ENCODE results near the gene TNNC2. TPM values are rescaled to one million over a fixed set of nuclear protein-coding genes. Genes with fewer than 3 reads are reported as not detected.

The TNNC2 gene
- total and polyA plus RNA-seq, 2 donors (not counting 1 experiment from before 2014, with no cell fraction given), result 0.33 TPM; not detected in 1

DNA sequence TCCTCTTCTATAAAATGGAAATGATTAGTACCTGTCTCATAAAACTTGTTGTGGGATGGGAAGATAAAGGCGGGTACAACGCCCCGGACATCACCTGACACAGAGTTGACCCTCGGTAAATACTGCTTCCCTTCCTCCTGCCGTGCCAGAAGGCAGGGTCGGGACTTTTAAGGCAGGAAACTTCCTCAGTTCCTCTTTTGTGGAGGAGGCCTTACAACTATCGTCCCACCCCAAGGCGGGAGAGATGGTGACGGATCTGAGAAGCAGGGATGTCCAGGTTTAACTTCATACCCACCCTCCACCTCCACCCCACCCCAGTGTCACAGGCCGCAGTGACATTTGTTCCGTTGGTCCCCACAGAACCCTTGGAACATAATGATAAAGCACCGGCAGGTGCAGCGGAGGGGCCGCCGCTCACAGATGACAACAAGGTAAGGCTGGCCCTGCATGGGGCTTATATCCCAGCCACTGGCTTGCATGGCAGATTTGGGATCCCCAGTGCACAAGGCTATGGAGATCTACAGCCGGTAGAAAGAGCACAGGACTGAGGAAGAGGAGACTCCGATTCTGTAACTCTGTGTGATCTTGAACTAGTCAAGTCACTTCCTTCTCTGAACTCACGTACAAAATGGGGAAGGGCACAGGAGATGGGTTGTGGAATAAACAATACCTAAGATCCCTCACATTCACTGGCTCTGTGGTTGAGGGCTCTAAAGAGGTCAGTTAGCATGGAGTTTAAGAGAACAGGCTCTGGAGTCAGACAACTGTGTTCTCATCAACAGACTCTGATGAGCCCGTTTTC lies 34.6 kb downstream of the TNNC2 start:
- H3K27me3 Mint-ChIP-seq, result no peaks in the 10 kb centered on the region
- peak overlapping the region; percentile 90 for H3K4me3 Mint-ChIP-seq
- Histone ChIP-seq H3K27ac (ENCODE audit: low read length in 2 of 2) (peak overlapping the region; percentile 75 to 96), H2AFZ (ENCODE audit: insufficient read depth, low read depth, low read length, poor library complexity, severe bottlenecking) (peak overlapping the region; percentile 94), H3K4me2 (replicated peaks; ENCODE audit: low read depth, low read length, poor library complexity, severe bottlenecking) (peak overlapping the region; percentile 97), H3K79me2 (ENCODE audit: control insufficient read depth, insufficient read depth, low read length) (peaks cover 17% of the 10 kb centered on the region), H3K27me3 (replicated peaks in 1 of 4; ENCODE audit: control extremely low read depth in 1 of 4, control insufficient read depth in 3 of 4, insufficient read depth in 4 of 4, low read length in 3 of 4) (no peaks in the 10 kb centered on the region), H4K20me1 (ENCODE audit: control insufficient read depth, insufficient read depth, low read length, poor library complexity, severe bottlenecking) (no peaks in the 10 kb centered on the region), H3K4me1 (ENCODE audit: control insufficient read depth in 2 of 2, insufficient read depth in 2 of 2, low read length in 2 of 2) (peaks cover 8 to 13% of the 10 kb centered on the region in 2 donors), H3K9me3 (ENCODE audit: control extremely low read depth in 1 of 3, control insufficient read depth in 2 of 3, insufficient read depth in 1 of 3, low read length in 2 of 3) (no peaks in the 10 kb centered on the region), H3K9ac (ENCODE audit: low read length) (peak overlapping the region; percentile 98), H3K4me3 (ENCODE audit: control extremely low read depth in 1 of 5, extremely low read depth in 1 of 5, insufficient read depth in 1 of 5, low read depth in 2 of 5, low read length in 4 of 5) (peak overlapping the region; percentile 72 to 95 (median 89)), H3K36me3 (replicated peaks in 1 of 2; ENCODE audit: control extremely low read depth in 1 of 2, control insufficient read depth in 1 of 2, extremely low read depth in 1 of 2, insufficient read depth in 2 of 2, low read length in 1 of 2) (peaks cover 0 to 30% of the 10 kb centered on the region in 2 experiments)
- ChIA-PET CTCF (interaction anchor here (1.1 kb wide), 1 partner anchor 21 kb away, joined by 3 read pairs; no protein-coding TSS in a partner anchor), POLR2A (interaction anchor here (1.3 kb wide), 1 partner anchor 143 kb away, joined by 6 read pairs; the partner anchor contains the start of gene PCIF1)
- H3K4me1 Mint-ChIP-seq, result peaks cover 19% of the 10 kb centered on the region
- peak overlapping the region; percentile 93 for H3K27ac Mint-ChIP-seq
- ATAC-seq (ENCODE audit: low read depth) (peak; percentile 22), DNase-seq (peak; percentile 61)
- no peak for TF ChIP-seq EZH2 (IDR thresholded peaks at IDR 0.05; ENCODE audit: borderline replicate concordance, insufficient read depth, low read depth, low read length, poor library complexity, severe bottlenecking)
- TF ChIP-seq, protein P1, sequence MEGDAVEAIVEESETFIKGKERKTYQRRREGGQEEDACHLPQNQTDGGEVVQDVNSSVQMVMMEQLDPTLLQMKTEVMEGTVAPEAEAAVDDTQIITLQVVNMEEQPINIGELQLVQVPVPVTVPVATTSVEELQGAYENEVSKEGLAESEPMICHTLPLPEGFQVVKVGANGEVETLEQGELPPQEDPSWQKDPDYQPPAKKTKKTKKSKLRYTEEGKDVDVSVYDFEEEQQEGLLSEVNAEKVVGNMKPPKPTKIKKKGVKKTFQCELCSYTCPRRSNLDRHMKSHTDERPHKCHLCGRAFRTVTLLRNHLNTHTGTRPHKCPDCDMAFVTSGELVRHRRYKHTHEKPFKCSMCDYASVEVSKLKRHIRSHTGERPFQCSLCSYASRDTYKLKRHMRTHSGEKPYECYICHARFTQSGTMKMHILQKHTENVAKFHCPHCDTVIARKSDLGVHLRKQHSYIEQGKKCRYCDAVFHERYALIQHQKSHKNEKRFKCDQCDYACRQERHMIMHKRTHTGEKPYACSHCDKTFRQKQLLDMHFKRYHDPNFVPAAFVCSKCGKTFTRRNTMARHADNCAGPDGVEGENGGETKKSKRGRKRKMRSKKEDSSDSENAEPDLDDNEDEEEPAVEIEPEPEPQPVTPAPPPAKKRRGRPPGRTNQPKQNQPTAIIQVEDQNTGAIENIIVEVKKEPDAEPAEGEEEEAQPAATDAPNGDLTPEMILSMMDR (IDR thresholded peaks at IDR 0.05), result no peak
- intact Hi-C loops (cut with micrococcal nuclease), result loop anchor here (5.0 to 10.0 kb wide), 5 partner anchors 180 to 1580 kb away; partner anchors contain the start of genes CD40, OSER1, TP53RK and ZNF335
- H3K9me3 Mint-ChIP-seq (ENCODE audit: insufficient read depth), result no peaks in the 10 kb centered on the region
- 12% methylated on average over 7 of the region's 19 CpGs for WGBS (ENCODE audit: insufficient coverage)

DNA sequence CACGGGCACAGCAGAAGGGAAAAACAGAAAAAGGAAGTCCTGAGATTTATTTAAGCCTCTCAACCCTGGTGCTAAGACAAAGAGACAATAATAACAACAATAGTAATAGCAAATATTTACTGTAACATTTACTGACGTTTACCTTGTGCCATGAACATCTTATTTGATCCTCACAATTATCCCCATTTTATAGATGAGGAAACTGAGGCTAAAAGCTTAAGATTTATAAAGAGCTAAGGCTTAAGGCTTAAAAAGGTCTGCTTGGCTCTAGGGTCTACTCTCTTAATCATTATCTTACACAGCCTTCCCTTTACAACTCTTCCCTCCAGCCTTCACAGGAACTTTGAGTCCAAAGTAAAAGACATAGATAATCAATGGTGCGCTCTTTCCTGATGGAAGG lies 38.8 kb downstream of the TNNC2 start:
- H4K20me1 ChIP-seq (ENCODE audit: control insufficient read depth, insufficient read depth, low read length, poor library complexity, severe bottlenecking), result no peaks in the 10 kb centered on the region
- H2AFZ ChIP-seq (ENCODE audit: insufficient read depth, low read depth, low read length, poor library complexity, severe bottlenecking), result no peak overlapping the region
- intact Hi-C loops (cut with micrococcal nuclease), result no loop called here
- DNase-seq, result no peak
- H3K9me3 Mint-ChIP-seq (ENCODE audit: insufficient read depth), result no peaks in the 10 kb centered on the region
- ChIA-PET CTCF (no interaction called here), POLR2A (no interaction called here)
- H3K27ac ChIP-seq (ENCODE audit: low read length in 2 of 2), result no peak overlapping the region
- H3K4me3 ChIP-seq (ENCODE audit: control extremely low read depth in 1 of 5, extremely low read depth in 1 of 5, insufficient read depth in 1 of 5, low read depth in 2 of 5, low read length in 4 of 5), result no peak overlapping the region
- H3K27me3 ChIP-seq (replicated peaks in 1 of 4; ENCODE audit: control extremely low read depth in 1 of 4, control insufficient read depth in 3 of 4, insufficient read depth in 4 of 4, low read length in 3 of 4), result no peaks in the 10 kb centered on the region
- no peak overlapping the region for H3K4me3 Mint-ChIP-seq
- H3K4me1 Mint-ChIP-seq, result peaks cover 26% of the 10 kb centered on the region
- TF ChIP-seq, protein P1 (IDR thresholded peaks at IDR 0.05), result no peak
- no peak for TF ChIP-seq EZH2 (IDR thresholded peaks at IDR 0.05; ENCODE audit: borderline replicate concordance, insufficient read depth, low read depth, low read length, poor library complexity, severe bottlenecking)
- peaks cover 13 to 23% of the 10 kb centered on the region in 2 donors for H3K4me1 ChIP-seq (ENCODE audit: control insufficient read depth in 2 of 2, insufficient read depth in 2 of 2, low read length in 2 of 2)
- H3K9ac ChIP-seq (ENCODE audit: low read length), result no peak overlapping the region
- H3K36me3 ChIP-seq (replicated peaks in 1 of 2; ENCODE audit: control extremely low read depth in 1 of 2, control insufficient read depth in 1 of 2, extremely low read depth in 1 of 2, insufficient read depth in 2 of 2, low read length in 1 of 2), result no peaks in the 10 kb centered on the region
- 100% methylated on average over 1 of the region's 3 CpGs for WGBS (ENCODE audit: insufficient coverage)
- no peaks in the 10 kb centered on the region for H3K27me3 Mint-ChIP-seq
- H3K4me2 ChIP-seq (replicated peaks; ENCODE audit: low read depth, low read length, poor library complexity, severe bottlenecking), result no peak overlapping the region
- ATAC-seq (ENCODE audit: low read depth), result no peak
- H3K79me2 ChIP-seq (ENCODE audit: control insufficient read depth, insufficient read depth, low read length), result peaks cover 15% of the 10 kb centered on the region
- H3K9me3 ChIP-seq (ENCODE audit: control extremely low read depth in 1 of 3, control insufficient read depth in 2 of 3, insufficient read depth in 1 of 3, low read length in 2 of 3), result no peaks in the 10 kb centered on the region
- H3K27ac Mint-ChIP-seq, result no peak overlapping the region

Data from B cell (primary cell).